Heart left ventricle (tissue), 13 donors: ENCODE results near the gene FAM219B.

Experiments
- POLR2A ChIP-seq, 2 donors: fragments of 450-650 bp; IDR thresholded peaks; one replicate each; pipeline ENCODE4 v1.6.1; 2017; ENCODE audit warnings: antibody characterized with exemption in 2 of 2, mild to moderate bottlenecking in 2 of 2, moderate library complexity in 2 of 2
- TF ChIP-seq, protein P1 (sequence below), 12 donors: fragments of 200-600 bp; sonication (generic) in 4 of 12; IDR thresholded peaks; one replicate each; pipeline versions ENCODE4 v1.5.0 to v1.8.0; 2018 to 2022; ENCODE audit warnings: antibody characterized with exemption in 12 of 12, mild to moderate bottlenecking in 5 of 12
- donor health status: ischemic (EF 13 %, LVEDD 7.1; RV severe dilation, severe dysfunction).
- donor health status: DM: no; HTN: yes; CAD: no.
- donor health status: DM: no; HTN: no; CAD: no.
- donor health status: ischemic (EF 25% LVEDD 6.9; RV normal size, moderate dysfunction).
- donor health status: ischemic (EF 25% LVEDD 5.7; RV mildly dilated, moderate dysfunction).
- donor health status: ischemic (EF 35%, LVEDD 5.7; RV mildly dilated, moderate dysfunction).
- donor health status: nonischemic (EF 11% LVEDD 7.7; RV severe dilation, severe dysfunction).
- donor health status: DM: yes; HTN: yes; CAD: no.
- donor health status: PGD.
- donor health status: ischemic (EF 29% LVEDD 5.4; RV normal size, mild dysfunction).
- donor health status: nonischemic (EF 23%, LVEDD 6.1; RV moderate dilation, normal function).

- TF ChIP-seq, protein P1, sequence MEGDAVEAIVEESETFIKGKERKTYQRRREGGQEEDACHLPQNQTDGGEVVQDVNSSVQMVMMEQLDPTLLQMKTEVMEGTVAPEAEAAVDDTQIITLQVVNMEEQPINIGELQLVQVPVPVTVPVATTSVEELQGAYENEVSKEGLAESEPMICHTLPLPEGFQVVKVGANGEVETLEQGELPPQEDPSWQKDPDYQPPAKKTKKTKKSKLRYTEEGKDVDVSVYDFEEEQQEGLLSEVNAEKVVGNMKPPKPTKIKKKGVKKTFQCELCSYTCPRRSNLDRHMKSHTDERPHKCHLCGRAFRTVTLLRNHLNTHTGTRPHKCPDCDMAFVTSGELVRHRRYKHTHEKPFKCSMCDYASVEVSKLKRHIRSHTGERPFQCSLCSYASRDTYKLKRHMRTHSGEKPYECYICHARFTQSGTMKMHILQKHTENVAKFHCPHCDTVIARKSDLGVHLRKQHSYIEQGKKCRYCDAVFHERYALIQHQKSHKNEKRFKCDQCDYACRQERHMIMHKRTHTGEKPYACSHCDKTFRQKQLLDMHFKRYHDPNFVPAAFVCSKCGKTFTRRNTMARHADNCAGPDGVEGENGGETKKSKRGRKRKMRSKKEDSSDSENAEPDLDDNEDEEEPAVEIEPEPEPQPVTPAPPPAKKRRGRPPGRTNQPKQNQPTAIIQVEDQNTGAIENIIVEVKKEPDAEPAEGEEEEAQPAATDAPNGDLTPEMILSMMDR (IDR thresholded peaks at IDR 0.05): no peak
- no peak for TF ChIP-seq POLR2A (IDR thresholded peaks at IDR 0.05)
Observed at GRCh38 chr15:74892313-74892712, 14.3 kb downstream of the FAM219B start.
